ENCODE measurements around the gene ATP2B1. TPM values are rescaled to one million over a fixed set of nuclear protein-coding genes. Genes with fewer than 3 reads are reported as not detected.

The ATP2B1 gene
- total RNA-seq, 1 donor from 2014 or later: 34.5 TPM

GRCh38 chr12:89682284-89682683 is 26.4 kb downstream of the ATP2B1 start:
- DNase-seq: no peak
- no peak for TF ChIP-seq CTCF (IDR thresholded peaks at IDR 0.05)
- intact Hi-C loops (cut with DNase I): no loop called here

DNA sequence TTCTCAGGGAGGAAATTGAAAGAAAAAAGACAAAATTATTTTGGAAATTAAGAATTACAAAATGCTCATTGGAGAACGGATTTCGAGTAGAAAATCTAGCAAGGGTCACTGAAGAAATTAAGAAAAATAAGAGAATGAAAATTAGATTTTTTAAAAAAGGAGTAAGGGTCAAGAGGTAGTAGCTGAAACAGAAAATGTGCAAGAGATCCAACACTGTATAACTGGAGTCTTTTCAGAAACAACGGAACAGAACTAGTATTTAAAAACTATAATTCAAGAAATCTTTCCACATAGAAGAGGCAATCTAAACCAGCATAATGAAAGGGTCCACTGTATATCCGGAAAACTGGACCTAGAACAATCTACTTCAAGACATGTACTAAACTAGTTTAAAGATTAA is 28.2 kb downstream of the ATP2B1 start:
- DNase-seq (no peak), ATAC-seq (no peak)
- no peaks in the 10 kb centered on the region for H3K27me3 ChIP-seq (ENCODE audit: low read depth)
- H3K4me1 ChIP-seq: no peaks in the 10 kb centered on the region
- TF ChIP-seq CTCF (IDR thresholded peaks at IDR 0.05): no peak
- H3K9me3 ChIP-seq: peaks cover 20% of the 10 kb centered on the region
- H3K36me3 ChIP-seq: no peaks in the 10 kb centered on the region
- no peak overlapping the region for H3K27ac ChIP-seq
- intact Hi-C loops (cut with DNase I): no loop called here
- H3K4me3 ChIP-seq: no peak overlapping the region

More at GRCh38 chr12:89682284-89682683, 26.4 kb downstream of the ATP2B1 start:
- no peak for ATAC-seq
- Histone ChIP-seq H3K4me1 (no peaks in the 10 kb centered on the region), H3K4me3 (no peak overlapping the region), H3K27ac (no peak overlapping the region), H3K36me3 (no peaks in the 10 kb centered on the region), H3K27me3 (ENCODE audit: low read depth) (no peaks in the 10 kb centered on the region), H3K9me3 (peaks cover 20% of the 10 kb centered on the region)

DNA sequence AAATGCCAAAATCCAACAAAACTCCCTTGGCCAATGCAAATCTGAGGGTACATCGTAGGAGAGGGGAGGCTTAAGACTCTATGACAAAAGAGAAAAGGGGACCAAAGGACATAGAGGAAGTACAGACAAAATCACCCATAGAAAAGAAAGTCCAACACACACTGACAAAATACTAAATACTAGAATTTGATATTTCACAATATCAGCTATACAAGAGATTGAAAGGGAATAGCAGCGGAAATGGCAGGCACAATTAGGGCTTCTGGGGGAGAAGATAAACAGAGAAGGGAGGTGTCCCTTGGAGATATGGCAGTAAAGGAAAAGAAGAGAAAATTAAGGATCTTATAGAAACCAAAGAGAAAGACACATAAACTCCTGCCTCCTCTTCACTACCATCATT is 29.0 kb downstream of the ATP2B1 start:
- Histone ChIP-seq H3K27ac (no peak overlapping the region), H3K4me1 (no peaks in the 10 kb centered on the region), H3K9me3 (peaks cover 20% of the 10 kb centered on the region), H3K27me3 (ENCODE audit: low read depth) (no peaks in the 10 kb centered on the region), H3K4me3 (no peak overlapping the region), H3K36me3 (no peaks in the 10 kb centered on the region)
- intact Hi-C loops (cut with DNase I): no loop called here
- no peak for TF ChIP-seq CTCF (IDR thresholded peaks at IDR 0.05)
- no peak for DNase-seq
- no peak for ATAC-seq

DNA sequence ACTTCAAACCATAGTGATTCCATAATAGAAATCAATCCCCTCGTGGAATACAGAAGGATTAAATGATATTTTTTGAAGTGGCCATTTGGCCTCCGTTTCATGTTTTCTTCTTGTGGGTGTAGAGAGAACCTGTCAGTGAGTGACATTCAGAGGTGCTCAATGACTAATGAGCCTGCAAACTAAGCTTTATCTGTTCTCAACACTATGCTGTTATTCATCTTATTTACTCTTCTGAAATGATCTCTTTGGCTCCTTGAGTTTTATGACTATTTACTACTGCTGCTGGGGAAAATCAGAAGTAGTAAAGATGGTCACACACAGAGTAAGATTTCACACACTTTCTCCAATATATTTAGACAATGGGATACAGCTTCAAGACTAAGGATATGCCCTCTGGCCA is 30.4 kb downstream of the ATP2B1 start:
- intact Hi-C loops (cut with DNase I): no loop called here
- H3K9me3 ChIP-seq: peaks cover 20% of the 10 kb centered on the region
- H3K36me3 ChIP-seq: no peaks in the 10 kb centered on the region
- H3K27ac ChIP-seq: no peak overlapping the region
- no peaks in the 10 kb centered on the region for H3K27me3 ChIP-seq (ENCODE audit: low read depth)
- ATAC-seq (no peak), DNase-seq (no peak)
- no peak overlapping the region for H3K4me3 ChIP-seq
- no peaks in the 10 kb centered on the region for H3K4me1 ChIP-seq
- no peak for TF ChIP-seq CTCF (IDR thresholded peaks at IDR 0.05)

- H3K9me3 ChIP-seq: peaks cover 11% of the 10 kb centered on the region
- no peak for ATAC-seq
- no peak for TF ChIP-seq CTCF (IDR thresholded peaks at IDR 0.05)
- no peak overlapping the region for H3K27ac ChIP-seq
- no peak overlapping the region for H3K4me3 ChIP-seq
- intact Hi-C loops (cut with DNase I): no loop called here
- no peaks in the 10 kb centered on the region for H3K4me1 ChIP-seq
- DNase-seq: no peak
- no peaks in the 10 kb centered on the region for H3K36me3 ChIP-seq
- H3K27me3 ChIP-seq (ENCODE audit: low read depth): no peaks in the 10 kb centered on the region
These were observed 31.7 kb downstream of the ATP2B1 start for GRCh38 chr12:89676930-89677329.

Measured in lower lobe of right lung (tissue), 2 donors.